ENCODE results near the gene NANS. TPM values are rescaled to one million over a fixed set of nuclear protein-coding genes. Genes with fewer than 3 reads are reported as not detected.

The NANS gene
- total RNA-seq = 46.5 and 74.0 TPM in 2 replicates

GRCh38 chr9:98056269-98057137 is at the start of gene NANS:
TSS of gene NANS (plus strand) at chr9:98056732. CDS start at chr9:98056809, 77 bp downstream.

GRCh38 chr9:98118640-98119601 is 62.4 kb downstream of the NANS start, which contains the start of gene TRIM14:
TSS of gene TRIM14 (minus strand) at chr9:98119222. CDS start at chr9:98119188, 34 bp downstream.

Other genes starting within 250 kb of the NANS start
- under 0.01 and 0.38 TPM in 2 replicates for gene FOXE1, start 203.5 kb upstream of the NANS start, total RNA-seq
- 7.5 and 14.5 TPM in 2 replicates for gene TRMO, start 134.2 kb upstream of the NANS start, total RNA-seq
- gene HEMGN, start 118.6 kb upstream of the NANS start, total RNA-seq = not detected in 2 replicates
- 9.9 and 19.2 TPM in 2 replicates for gene ANP32B, start 73.4 kb upstream of the NANS start, total RNA-seq
- gene TRIM14, start 62.5 kb downstream of the NANS start, total RNA-seq = 7.5 and 10.9 TPM in 2 replicates
- gene CORO2A, start 135.9 kb downstream of the NANS start, total RNA-seq = 2.7 and 3.1 TPM in 2 replicates
- 18.4 and 92.9 TPM in 2 replicates for gene TBC1D2, start 198.9 kb downstream of the NANS start, total RNA-seq

Measured in mesangial cell (primary cell).